NCI-H2081 (cell line): ENCODE measurements around the gene CAMK2D.
A peak's percentile ranks its signal among the peaks of the same experiment; 100 is the strongest.

Source experiments
- DNase-seq, 2 experiments: peaks; one replicate each; lab custom pipeline; 2025; lab: John Stamatoyannopoulos, UW

CAMK2D gene

DNA sequence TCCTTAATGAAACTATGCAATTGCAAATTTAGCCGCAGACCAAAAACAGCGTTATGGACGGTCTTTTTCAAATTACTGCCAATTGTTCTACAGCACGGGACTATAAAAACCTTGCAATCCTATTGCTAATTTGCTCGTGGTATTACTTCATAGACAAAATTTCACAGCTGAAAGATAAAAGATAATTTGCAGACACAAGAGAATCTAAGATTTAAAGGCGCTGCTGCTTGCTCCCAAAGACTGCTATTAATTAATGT, 1.4 kb upstream of the CAMK2D start:
- DNase-seq = no peak

DNA sequence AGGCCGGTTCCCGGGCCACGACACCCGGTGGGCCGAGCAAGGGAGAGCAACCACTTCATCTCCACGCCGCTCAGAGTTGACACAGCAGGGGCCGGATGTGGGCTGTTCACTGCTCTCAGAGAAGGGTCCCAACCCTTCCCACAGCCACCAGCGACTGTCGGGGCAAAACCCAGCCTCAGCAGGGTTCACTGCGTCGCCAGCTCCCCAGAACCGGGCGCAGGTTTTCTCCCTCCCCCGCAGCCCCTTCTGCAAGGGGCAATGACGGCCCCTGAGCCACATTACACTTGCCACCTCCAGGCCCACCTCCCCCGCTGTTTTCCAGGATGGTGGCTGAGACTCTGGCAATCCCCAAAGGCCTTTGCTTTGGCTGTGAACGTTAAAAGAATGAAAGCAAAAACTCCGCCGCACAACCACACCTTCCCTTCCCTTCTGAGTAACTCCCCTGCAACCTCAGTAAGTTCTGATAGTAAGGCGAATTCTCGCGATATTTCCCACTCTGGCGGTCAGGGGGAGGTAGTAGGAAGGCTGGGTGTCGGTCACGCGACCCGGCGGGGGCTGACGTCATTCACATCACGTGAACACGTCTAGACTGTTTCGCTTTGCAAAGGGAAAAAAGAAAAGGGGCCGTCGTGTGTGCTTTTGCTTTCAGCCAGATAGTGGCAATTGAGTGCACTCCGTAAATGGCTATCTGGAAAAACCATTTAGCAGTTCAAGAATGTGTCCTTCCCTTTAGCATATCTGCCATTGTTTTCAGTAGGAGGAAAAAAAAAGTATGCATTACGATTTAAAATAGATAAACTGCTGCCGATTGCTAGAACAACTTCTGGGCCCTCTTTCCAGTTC, 869 bp upstream of the CAMK2D start:
- peak; percentile 94 to 98 for DNase-seq

DNA sequence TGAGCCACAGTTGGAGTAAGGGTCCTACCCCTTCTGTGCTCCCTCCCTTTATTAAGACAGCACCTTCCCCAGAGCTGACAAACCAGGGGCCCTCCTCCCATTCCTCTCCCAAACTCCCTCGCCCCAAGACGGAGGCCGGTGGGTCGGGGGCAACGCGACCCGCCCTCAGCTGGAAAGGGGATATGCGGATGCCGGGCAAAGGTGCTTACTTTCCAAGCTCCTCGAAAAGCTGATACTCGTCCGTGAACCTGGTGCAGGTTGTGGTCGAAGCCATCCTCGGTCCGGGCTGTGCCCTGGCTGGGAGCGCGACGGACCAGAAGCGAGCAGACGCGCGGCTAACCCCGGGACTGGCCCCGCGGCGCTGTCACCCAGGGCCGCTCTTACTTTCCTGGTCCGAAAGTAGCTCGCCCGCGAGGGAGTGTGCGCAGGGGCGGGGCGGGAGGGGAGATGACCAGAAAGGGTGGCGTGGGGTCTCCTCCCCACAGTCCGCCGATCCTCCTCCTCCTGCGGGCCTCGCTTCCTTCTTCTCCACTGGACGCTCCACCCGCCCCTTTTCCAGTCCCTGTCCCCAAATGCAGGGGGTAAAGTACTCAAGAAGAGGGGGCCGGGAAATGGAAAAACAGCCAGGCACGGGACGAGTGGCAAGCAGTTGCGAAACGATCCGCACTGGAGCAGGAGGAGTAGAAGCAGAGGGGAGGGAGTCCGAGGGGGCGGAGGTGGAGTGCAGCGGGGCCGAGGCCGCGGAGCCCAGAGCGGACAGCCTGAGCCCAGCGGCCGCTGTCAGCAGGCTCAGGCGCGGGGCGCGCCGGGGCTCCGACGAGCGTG, 531 bp downstream of the CAMK2D start:
- peak; percentile 8 to 68 for DNase-seq

DNA sequence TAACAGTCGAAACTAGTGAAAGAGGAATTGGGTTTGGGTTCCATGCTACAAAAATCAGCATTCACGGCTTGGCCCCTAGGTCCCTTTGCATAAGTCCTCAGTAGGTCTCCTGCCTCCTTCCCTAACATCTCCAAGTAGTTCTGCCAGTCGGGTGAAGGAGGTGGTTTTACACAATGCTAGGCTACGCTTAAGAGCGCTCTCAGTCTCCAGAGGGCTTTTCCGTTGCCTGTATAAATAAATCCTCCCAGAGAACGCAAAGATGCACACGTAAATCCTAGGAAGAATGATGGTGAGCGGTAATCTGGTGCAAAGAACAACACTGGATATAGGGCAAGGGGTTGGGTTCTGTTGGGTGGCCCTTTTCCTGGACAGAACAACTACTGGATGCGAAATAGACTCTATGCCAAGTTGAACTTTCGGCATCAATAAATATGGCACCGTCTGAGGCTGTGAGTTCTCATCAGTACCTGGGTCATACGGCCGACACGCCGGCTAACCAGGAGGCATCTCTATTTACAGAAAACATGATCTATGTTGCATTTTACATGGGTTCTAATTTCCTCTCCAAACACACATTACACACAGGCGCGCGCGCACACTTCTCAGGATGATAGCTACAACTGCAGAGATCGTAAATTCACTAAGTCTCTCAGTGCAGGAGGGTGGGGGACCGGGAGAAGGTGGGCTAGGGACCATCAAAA, 1.3 kb downstream of the CAMK2D start:
- DNase-seq = peak; percentile 20 to 47

DNA sequence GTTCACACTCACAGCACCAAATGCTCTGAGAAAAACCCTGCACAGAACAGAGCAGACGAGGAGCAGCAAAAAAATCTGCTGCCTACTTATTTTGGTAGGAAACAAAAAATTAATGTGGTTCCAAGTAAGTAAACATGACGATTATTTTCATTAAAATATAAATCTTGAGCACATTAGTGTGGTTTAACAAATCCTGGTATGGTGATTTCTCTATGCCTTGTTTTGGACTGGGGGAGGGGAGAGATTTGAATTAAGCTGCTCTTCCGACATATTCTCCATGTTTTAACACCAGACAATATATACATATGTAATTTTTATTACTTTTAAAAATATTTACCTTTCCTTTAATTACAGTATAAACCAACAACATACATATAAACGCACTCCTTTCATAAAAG, 1.8 kb downstream of the CAMK2D start:
- no peak for DNase-seq

DNA sequence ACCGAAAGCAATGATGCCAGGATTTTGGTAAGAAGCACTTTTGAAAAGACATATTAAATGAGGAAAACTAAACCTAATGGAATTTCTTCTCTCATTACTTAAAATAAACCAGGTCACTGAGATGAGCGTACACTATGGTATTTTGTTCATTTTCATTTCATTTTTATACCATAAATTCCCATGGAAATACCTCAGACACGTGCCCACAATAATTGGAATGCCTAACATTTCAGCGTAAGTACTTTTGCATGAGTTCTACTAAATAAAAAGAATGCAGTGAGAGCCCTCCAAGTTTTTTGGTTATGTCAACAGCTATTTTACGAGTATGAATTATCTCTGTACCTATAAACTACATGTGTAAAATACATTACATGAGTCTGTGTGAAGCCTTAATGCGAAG, 3.2 kb downstream of the CAMK2D start:
- no peak for DNase-seq

DNA sequence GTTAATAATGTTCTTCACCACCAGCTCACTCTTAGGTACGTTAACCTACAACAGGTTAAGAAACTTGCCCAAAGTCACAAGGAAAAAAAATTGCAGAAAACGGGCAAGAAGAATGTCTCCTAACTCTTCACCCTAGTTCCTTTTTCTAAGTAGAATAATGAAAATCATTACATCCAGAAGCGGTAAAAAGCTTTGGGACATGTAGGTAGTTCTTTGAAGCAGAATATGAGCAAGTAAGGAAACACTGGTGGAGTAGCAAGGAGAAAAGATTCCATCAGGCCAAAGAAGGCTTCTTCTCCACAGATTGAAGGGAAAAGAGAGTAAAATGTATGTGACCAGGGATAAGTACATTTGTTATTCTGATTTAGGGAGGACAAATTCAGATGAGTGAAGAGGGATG, 4.1 kb downstream of the CAMK2D start:
- DNase-seq = no peak

DNA sequence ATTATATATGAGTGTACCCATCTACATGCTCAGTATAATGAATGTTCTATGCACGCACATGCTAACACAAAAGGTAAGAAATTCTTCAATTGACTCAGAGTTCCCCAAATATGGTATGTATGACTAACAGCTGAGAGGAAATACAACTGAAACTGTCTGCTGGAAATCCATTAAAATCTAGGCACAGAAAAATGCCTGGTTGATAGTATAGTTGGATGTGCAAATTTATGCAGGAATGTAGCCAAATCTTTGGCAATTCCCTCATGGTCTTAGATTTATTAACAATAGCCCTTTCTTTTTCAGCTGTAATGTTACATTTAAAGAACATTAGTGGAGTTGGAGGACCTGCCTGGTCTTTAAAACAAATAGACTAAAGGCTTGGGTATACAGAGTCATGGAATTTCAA, 5.5 kb downstream of the CAMK2D start:
- DNase-seq = peak in 1 of 2 experiments; percentile 20

DNA sequence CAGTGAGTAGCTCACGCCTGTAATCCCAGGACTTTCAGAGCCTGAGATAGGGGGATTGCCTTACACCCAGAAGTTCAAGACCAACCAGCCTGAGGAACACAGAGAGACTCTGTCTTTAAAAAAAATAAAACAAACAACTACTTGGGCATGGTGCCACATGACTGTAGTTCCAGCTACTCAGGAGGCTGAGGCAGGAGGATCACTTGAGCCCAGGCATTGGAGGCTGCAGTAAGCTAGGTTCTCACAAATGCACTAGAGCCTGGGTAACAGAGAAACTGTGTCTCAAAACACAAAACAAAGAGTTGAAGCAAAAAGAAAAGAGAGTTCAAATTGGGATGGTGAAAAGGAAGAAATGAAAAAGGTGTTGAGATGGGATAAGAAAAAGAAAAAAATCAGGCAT, 10.8 kb downstream of the CAMK2D start:
- no peak for DNase-seq

DNA sequence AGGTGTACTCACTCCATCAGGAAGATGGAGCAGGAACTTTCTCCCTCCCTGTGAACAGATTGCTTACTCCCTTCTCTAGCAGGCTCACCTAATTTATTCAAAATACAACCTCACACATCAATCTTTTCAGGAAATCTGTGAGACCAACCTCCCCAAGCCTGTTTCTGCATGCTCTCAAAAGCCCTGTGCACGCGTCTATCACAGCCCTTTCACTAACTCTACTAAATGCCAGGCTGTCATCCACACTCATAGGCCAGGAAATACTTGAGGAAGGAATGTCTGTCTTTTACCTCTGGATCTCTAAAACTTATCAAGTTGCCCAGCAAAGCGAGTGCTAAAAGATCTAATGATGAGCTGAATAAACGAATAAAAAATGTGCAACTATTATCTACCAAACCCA, 11.2 kb downstream of the CAMK2D start:
- DNase-seq = no peak

DNA sequence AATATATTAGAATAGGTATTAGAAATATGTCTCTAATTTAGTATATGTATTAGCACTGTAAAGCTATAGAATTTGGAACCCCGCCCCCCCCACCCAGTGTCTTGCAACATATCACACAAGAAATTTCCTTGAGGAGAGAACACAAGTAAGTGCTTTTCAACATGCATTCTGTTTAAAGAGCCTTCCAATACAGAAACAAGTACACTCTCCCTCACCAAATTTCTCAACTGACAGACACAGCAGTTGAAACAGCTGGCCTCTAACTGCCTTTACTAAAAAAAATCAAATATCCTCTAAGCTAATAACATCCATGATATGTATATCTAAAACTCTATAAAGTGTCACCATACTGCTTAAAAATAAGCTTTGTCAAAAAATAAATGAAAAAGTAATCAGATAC, 12.4 kb downstream of the CAMK2D start:
- DNase-seq = no peak

DNA sequence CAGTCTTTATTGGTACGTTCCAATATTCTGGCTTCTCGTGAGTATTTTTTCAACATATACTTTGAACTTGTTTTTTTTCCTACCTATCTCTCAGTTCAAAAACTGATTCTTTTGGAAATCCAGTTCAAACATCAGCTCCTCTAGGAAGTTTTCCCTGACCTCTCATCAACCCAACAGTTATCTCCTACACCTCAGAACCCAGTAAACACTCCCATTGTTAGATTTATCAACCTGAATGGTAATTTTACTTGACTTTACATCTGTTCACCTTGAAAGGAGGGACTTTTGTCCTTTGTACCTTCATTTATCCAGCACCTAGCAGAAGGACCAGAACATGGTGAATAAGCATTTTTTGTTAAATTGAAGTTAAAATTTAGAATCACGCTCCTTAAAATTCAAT, 13.6 kb downstream of the CAMK2D start:
- DNase-seq = no peak

DNA sequence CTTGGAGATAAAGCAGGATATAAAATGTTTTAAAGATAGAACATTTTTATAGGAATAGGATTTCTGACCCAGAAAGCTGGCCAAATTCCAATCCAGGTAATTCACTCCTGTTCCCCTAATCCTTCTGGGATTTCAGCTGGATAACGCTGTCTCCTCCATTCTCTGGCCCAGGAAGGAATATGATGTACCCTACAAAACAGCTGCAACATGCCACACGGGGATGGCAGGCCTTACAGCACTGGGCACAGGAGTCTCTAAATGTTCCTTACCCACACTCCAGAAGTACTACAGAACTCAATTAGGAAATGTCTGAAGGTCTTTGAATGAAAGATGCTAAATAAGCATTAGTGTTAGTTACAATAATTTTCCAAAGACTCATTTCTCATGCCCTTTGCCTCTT, 15.8 kb downstream of the CAMK2D start:
- no peak for DNase-seq

DNA sequence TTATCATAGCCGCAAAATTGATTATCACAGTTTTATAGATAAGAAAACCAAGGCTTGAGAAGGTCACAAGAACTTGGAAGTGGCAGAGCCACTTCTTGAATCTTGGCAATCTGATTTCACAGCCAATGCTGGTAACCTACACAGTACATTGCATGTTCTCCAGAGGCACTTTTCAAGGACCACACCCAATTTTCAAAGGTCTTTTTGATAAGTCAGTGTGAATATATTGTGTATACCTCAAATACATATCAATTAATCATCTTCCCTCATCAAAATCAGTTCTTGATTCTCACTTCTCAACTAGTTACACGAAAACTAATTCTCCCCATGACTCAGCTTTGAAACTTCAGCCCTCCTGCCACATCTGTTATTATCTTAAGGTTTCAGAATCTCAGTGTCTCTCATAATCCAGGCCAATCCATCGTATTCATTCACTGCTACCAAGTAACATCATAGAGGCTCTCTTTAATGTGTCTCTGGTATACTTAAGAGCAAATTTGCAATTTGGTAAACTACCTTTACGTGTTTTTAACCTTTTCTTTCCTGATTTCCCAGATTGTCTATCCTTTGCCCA, 16.8 kb downstream of the CAMK2D start:
- DNase-seq = no peak

DNA sequence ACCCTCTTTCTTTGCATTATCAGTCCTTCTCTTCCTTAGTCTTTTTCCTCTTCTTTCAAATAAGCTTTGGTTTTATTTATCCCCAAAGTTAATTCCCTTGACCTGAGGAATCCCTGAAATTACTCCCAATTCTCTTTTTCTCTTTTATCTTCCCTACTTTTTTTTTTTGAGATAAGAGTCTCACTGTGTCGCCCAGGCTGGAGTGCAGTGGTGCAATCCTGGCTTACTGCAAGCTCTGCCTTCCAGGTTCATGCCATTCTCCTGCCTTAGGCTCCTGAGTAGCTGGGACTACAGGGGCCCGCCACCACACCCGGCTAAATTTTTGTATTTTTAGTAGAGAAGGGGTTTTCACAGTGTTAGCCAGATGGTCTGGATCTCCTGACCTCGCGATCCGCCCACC, 17.8 kb downstream of the CAMK2D start:
- DNase-seq = no peak

DNA sequence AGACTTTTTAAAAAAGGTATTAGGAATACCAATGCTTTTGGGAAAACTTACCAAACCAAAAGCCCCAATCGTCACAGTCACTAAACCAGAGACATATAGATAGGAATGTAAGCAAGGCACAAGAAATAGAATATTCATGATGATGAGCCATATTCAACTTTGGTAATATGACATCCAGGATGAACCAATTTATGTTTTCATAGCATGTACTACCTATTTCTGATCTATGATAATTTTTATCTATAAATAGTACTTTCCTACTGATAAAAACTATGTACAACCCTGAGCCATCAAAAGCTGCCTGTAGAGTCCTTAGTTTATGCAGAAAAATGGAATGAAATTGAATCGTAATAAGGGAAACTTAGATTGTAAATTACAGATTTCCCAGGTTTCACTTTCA, 18.9 kb downstream of the CAMK2D start:
- no peak for DNase-seq

DNA sequence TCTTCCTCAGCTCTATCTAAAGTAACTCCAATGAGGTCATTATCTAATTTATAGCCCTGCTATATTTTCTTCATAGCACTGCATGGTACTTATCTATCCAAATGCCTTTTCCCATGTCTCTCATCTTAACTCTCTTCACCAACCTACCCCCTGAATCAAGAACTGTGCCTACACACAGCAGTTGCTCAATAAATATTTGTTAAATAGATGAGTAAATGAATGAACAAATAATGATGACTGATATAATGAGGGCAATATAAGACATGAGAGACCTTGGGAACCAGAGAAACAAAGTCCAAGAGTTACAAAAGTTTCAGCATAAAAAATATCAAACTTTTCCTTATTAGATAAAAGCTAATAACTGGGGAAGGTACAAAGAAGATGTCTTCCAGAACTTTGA, 19.6 kb downstream of the CAMK2D start:
- no peak for DNase-seq

DNA sequence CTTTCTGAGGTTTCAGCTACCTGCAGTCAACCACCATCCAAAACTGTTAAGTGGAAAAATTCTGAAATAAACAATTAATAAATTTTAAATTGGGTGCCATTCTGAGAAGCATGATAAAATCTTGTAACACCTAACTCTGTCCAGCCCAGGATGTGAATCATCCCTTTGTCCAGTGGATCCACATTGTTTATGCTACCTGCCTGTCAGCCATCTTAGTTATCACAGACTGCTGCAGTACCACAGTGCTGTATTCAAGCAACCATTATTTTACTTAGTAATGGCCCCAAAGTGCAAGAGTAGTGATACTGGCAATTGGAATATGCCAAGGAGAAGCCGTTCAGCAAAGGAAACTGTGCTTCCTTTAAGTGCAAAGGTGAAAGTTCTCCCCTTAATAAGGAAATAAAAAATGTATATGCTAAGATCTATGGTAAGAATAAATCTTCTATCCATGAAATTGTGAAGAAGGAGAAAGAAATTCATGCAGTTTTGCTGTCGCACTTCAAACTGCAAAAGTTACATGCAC, 20.6 kb downstream of the CAMK2D start:
- no peak for DNase-seq

DNA sequence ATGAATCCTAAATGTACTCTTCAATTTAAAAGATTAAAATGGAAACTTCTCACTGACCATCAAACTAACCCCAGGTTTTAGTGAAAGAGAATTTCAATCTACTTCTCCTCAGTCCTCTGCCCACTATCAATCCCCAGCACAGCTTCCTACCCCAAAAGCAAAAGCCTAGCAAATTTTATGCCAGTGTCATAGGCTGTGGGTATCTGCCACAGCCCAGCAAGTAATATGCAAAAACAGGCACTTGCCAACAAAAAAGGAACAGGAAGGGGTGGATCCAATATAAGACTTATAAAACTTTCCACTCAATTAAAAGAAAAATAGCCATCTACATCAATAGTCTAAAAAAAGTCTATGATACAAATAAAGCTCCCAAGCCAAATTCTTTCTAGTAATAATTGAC, 22.3 kb downstream of the CAMK2D start:
- no peak for DNase-seq

DNA sequence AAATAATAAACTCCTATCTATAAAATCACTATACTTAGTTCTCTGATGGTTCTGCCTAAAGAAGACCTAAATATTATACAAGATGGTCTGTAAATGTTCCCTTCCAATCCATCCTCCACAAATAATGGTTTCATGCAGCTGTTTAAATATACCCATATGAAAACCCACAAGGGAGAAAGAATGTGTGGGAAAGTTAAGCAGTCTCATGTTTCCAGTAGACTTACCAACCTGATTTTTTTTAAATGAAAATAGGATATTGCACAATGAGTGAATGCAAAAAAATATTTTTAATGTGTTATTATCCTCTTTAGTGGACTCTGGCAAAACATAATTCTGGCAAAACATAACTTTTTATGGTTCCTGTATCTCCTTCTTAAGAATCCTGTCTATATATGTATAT, 23.3 kb downstream of the CAMK2D start:
- peak in 1 of 2 experiments; percentile 46 for DNase-seq

DNA sequence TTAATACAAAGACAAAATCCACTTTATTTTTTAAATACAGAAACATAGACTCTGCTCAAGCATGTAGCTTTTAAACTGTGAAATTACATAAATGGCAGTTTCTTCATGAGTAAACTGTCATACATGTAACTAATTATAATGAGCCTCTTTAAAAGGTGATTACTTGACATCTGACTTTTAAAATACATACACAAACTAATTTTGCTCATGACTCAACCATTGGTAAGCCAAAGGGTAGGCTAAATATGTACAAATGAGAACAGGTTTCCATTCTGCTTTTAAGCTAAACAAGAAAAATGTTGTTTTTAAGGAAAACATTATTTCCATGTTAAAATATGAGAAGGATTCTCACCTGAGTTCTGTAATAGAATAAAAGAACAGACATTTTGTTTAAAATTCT, 27.9 kb downstream of the CAMK2D start:
- no peak for DNase-seq

DNA sequence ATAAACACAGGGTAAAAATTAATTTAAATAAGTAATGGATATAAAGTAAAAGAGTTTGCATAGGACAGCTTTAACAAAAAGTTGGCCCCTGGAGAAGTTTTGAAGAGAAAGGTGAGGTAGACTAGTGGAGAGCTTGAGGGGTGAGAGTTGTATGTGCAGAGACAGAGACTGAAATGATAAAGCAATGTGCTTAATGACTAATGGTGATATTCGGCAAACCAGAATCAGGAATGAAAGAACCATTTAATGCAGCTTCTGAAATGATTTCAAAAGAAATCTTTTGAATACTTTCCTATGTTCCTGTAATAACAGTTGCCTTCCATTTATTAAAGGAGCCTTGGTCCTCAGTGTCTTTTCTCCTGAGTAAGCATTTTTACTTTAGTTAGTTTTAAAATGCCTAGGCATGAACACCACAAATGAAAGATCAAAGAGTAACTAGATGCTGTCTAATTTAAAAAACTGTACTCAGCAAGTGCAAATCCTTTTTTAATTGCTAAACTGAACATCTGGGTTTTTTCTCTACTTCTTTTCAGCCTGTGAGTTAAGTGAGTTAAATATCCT, 28.5 kb downstream of the CAMK2D start:
- DNase-seq = no peak
